ENCODE data around the gene DEFB125. TPM values are rescaled to one million over a fixed set of nuclear protein-coding genes. Genes with fewer than 3 reads are reported as not detected.

Gene DEFB125
- total and polyA plus RNA-seq, 2 experiments from 2014 or later = not detected

DNA sequence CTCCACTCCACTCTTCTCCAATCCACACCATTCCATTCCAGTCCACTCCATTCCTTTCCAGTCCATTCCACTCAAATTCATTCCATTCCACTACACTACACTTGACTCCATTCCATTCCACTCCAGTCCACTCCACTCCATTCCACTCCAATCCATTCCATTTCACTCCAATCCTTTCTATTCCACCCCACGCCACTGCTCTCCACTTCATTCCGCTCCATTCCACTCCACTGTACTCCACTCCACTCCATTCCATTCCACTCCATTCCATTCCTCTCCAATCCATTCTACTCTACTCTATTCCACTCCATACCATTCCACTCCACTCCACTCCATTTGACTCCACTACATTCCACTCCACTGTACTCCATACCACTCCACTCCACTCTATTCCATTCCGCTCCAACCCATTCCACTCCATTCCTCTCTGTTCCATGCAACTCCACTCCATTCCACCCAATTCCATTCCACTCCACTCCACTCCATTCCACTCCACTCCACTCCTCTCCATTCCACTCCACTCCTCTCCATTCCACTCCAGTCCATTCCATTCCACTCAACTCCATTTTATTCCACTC, 23.4 kb upstream of the DEFB125 start:
- Histone ChIP-seq H3K4me3 (no peak overlapping the region), H3K36me3 (no peaks in the 10 kb centered on the region), H3K9me3 (ENCODE audit: low read depth) (no peaks in the 10 kb centered on the region), H3K4me1 (ENCODE audit: low read depth) (no peaks in the 10 kb centered on the region), H3K27me3 (no peaks in the 10 kb centered on the region), H3K27ac (no peak overlapping the region)
- DNase-seq (ENCODE audit: low read depth in 1 of 2, low spot score in 1 of 2) = no peak
- TF ChIP-seq, protein P1, sequence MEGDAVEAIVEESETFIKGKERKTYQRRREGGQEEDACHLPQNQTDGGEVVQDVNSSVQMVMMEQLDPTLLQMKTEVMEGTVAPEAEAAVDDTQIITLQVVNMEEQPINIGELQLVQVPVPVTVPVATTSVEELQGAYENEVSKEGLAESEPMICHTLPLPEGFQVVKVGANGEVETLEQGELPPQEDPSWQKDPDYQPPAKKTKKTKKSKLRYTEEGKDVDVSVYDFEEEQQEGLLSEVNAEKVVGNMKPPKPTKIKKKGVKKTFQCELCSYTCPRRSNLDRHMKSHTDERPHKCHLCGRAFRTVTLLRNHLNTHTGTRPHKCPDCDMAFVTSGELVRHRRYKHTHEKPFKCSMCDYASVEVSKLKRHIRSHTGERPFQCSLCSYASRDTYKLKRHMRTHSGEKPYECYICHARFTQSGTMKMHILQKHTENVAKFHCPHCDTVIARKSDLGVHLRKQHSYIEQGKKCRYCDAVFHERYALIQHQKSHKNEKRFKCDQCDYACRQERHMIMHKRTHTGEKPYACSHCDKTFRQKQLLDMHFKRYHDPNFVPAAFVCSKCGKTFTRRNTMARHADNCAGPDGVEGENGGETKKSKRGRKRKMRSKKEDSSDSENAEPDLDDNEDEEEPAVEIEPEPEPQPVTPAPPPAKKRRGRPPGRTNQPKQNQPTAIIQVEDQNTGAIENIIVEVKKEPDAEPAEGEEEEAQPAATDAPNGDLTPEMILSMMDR (IDR thresholded peaks at IDR 0.05; ENCODE audit: low read depth, low read length) = no peak

DNA sequence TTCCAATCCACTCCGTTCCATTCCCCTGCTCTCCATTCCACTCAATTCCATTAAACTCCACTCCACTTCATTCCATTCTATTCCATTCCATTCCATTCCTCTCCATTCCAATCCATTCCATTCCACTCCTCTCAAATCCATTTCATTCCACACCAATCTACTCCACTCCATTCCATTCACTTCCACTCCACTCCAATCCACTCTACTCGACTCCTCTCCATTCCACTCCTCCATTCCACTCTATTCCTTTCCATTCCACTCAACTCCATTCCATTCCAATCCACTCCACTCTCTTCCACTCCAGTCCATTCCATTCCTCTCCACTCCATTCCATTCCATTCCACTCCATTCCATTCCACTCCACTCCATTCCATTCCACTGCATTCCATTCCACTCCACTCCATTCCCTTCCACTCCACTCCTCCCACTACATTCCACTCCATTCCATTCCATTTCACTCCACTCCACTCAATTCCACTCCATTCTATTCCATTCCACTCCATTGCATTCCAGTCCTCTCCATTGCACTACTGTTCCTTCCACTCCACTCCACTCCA, 22.6 kb upstream of the DEFB125 start:
- no peaks in the 10 kb centered on the region for H3K9me3 ChIP-seq (ENCODE audit: low read depth)
- H3K36me3 ChIP-seq = no peaks in the 10 kb centered on the region
- TF ChIP-seq, protein P1 (IDR thresholded peaks at IDR 0.05; ENCODE audit: low read depth, low read length) = no peak
- no peak overlapping the region for H3K27ac ChIP-seq
- H3K27me3 ChIP-seq = no peaks in the 10 kb centered on the region
- no peak for DNase-seq (ENCODE audit: low read depth in 1 of 2, low spot score in 1 of 2)
- no peaks in the 10 kb centered on the region for H3K4me1 ChIP-seq (ENCODE audit: low read depth)
- H3K4me3 ChIP-seq = no peak overlapping the region

DNA sequence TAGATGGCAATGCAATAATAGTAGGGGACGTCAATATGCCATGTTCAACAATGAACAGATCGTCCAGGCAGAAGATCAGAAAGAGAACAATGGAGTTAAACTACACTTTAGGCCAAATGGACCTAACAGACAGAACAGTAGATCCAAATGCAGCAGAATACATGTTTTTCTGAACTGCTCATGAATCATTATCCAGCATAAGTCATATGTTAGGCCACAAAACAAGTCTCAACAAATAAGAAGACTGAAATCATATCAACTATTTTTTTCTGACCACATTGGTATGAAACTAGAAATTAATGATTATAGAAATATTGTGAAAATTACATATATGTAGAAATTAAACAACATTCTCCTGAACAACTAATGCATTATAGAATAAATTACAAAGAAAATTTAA, 10.2 kb upstream of the DEFB125 start:
- H3K4me1 ChIP-seq (ENCODE audit: low read depth) = no peaks in the 10 kb centered on the region
- H3K4me3 ChIP-seq = no peak overlapping the region
- H3K36me3 ChIP-seq = no peaks in the 10 kb centered on the region
- TF ChIP-seq, protein P1 (IDR thresholded peaks at IDR 0.05; ENCODE audit: low read depth, low read length) = no peak
- no peaks in the 10 kb centered on the region for H3K9me3 ChIP-seq (ENCODE audit: low read depth)
- no peak for DNase-seq (ENCODE audit: low read depth in 1 of 2, low spot score in 1 of 2)
- H3K27me3 ChIP-seq = no peaks in the 10 kb centered on the region
- H3K27ac ChIP-seq = no peak overlapping the region

DNA sequence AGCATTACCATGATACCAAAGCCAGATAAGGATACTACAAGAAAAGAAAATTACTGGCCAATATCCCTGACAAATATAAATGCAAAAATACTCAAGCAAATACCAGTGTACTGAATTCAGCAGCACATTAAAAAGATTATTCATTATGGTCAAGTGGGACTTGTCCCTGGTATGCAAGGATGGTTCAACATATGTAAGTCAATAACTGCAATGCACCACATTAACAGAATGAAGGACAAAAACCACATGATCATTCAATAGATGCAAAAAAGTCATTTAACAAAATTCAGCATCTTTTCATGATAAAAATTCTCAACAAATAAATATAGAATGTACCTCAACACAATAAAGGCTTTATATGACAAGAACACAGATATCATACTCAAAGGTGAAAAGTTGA, 9.1 kb upstream of the DEFB125 start:
- DNase-seq (ENCODE audit: low read depth in 1 of 2, low spot score in 1 of 2) = no peak
- H3K27me3 ChIP-seq = no peaks in the 10 kb centered on the region
- no peaks in the 10 kb centered on the region for H3K36me3 ChIP-seq
- TF ChIP-seq, protein P1 (IDR thresholded peaks at IDR 0.05; ENCODE audit: low read depth, low read length) = no peak
- H3K4me3 ChIP-seq = no peak overlapping the region
- no peak overlapping the region for H3K27ac ChIP-seq
- peaks cover 2% of the 10 kb centered on the region for H3K9me3 ChIP-seq (ENCODE audit: low read depth)
- H3K4me1 ChIP-seq (ENCODE audit: low read depth) = no peaks in the 10 kb centered on the region

DNA sequence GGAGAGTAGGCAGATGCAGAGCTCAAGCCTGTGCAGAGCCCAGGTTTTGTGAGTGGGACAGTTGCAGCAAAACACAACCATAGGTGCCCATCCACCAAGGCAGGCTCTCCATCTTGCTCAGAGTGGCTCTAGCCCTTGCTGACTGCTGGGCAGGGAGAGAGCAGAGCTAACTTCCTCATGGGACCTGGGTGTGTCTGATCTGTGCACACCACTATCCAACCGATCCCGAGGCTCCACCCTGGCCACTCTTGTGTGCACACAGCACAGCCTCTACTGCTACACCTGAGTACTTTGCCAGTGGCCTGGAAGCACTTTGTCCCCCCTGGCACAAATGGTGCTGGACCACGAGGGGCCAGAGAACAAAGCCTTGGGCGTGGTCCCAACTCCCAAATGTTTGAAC, 7.9 kb upstream of the DEFB125 start:
- TF ChIP-seq, protein P1 (IDR thresholded peaks at IDR 0.05; ENCODE audit: low read depth, low read length) = no peak
- H3K4me3 ChIP-seq = no peak overlapping the region
- H3K9me3 ChIP-seq (ENCODE audit: low read depth) = peaks cover 2% of the 10 kb centered on the region
- H3K27ac ChIP-seq = no peak overlapping the region
- no peaks in the 10 kb centered on the region for H3K4me1 ChIP-seq (ENCODE audit: low read depth)
- H3K27me3 ChIP-seq = no peaks in the 10 kb centered on the region
- no peak for DNase-seq (ENCODE audit: low read depth in 1 of 2, low spot score in 1 of 2)
- no peaks in the 10 kb centered on the region for H3K36me3 ChIP-seq
